HG02938 (cell line): ENCODE measurements around the gene TAPT1.
A peak's percentile ranks its signal among the peaks of the same experiment; 100 is the strongest.
"Not testable (repeated sequence)": the region's sequence is repeated elsewhere in the genome, so short reads cannot be mapped to it uniquely, and the experiment has no call there.

Experiments used
- ATAC-seq: cut with Tn5 transposase; IDR thresholded peaks from one replicate; pipeline ENCODE4 v1.9.1; 2021; ENCODE audit warnings: mild to moderate bottlenecking, moderate library complexity; ENCODE audit not compliant: unreplicated experiment

TAPT1 gene

GRCh38 chr4:16225863-16226815, at the start of gene TAPT1:
TSS of gene TAPT1 (minus strand) at chr4:16226471. CDS start at chr4:16226457, 14 bp downstream.
- peak; percentile 61 for ATAC-seq

GRCh38 chr4:16271411-16271810, 45.1 kb upstream of the TAPT1 start:
- ATAC-seq = no peak

DNA sequence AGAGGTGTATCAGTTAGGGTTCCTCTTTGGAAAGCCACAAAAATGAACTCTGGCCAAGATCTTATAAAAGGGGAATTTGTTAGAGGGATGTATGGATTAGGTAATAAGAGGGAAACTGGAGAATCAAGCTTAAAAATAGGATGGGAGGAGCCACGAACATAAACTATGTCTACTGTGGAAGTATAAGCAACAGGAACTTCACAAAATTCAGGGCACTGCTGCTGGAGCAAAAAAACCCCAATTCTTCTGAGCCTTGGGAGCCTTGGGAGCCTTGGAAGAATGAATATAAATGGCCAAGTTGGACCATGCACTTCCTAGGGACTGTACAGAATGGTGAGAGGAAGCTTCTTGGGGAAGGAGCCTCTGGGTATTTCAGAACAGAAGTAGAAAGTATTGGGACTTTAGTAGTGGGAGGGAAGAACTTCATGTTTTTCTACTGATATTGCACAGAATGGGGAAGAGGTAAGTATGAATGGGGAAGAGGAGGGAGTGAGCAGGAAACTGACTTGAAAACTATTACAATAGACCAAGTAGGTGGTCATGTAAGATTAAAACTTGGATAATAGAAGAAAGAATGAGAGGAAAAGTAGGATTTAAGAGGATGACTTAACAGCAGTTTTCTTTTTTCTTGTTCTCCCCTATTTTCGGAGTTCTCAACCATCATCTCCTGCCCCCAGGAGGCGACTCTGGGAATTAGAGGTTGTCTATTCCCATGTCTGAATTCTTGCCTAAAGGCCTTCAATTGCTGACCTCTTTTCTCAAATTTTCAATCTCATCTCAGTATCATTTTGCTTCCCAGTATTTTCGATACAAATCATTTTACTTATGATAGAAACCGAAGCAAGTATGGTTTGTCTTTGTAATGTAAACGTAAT, 44.4 kb upstream of the TAPT1 start:
- ATAC-seq = no peak

GRCh38 chr4:16269742-16270453, 43.6 kb upstream of the TAPT1 start:
- ATAC-seq = not testable (repeated sequence)

- ATAC-seq = no peak
Measured at GRCh38 chr4:16269240-16269639, 43.0 kb upstream of the TAPT1 start.

DNA sequence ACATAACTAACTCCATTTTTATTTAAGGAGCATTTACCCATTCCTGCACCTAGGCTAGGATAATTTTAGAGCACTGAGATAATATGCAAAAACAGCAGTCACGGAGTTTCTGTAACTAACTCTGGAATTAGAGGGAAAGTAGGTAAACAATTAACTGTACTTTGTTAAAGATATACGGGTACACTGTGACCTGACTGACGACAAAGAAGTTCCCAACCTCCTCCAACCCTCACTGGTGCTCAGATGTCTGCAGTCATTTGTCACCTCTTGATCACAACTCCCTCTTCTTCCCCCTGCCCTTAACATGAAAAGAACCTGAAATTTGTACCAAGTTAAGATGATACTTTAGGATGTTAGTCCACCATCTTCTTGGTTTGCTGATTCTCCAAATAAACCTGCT, 42.0 kb upstream of the TAPT1 start:
- no peak for ATAC-seq

- ATAC-seq = no peak
Measured at GRCh38 chr4:16267639-16268038, 41.4 kb upstream of the TAPT1 start.

- ATAC-seq = no peak
Measured at GRCh38 chr4:16265820-16266219, 39.5 kb upstream of the TAPT1 start.

DNA sequence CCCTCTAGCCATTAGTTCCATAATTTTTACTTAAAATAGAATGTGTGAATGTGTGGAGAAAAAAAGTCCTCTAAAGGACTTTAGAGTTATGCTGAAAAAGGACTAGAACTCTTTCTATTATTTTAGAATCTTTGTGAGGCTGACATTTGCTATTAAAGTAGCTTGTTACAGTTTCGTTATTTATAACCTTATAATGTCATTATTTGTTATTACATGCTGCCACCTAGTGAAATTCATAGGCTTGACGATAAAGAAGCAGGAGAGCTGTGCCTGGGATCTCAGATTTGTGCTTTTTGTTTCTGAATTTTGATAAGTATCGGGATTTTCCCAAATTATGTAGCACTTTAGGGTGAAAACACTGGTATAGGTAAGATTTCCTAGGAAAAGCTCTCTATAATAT, 38.5 kb upstream of the TAPT1 start:
- no peak for ATAC-seq

DNA sequence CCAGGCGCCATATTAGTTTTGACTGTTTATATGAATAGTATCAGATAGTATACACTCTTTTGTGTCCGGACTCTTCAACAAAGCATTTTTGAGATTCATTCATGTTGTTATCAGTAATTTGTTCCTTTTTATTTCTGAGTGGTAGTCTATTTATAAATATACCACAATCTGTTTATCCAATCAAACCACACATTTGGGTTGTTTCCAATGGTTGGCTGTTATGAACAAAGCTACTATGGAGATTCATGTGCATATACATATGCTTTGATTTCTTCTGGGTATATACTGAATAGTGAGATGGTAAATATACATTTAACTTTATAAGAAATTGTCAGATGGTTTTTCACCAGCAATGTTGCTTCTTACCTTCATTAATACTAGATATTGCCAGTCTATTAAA, 36.8 kb upstream of the TAPT1 start:
- no peak for ATAC-seq

DNA sequence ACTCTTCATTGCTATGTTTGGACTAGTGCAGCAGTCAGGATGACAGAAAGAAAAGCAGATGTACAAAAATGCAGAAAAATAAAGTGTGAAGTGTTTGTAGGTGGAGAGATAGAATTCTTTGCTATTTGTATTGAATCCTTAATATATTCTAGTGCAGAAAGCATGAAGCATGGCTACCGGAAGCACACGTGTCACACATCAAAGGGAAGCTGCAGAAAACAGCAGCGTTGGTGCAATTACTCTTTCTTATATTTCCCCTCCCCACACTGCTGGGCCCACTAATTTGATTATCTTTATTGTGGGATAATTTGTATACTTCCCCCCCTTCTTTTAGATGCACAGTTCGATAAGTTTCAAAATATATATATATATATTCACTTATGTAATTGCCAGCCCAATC, 35.9 kb upstream of the TAPT1 start:
- ATAC-seq = no peak

- ATAC-seq = no peak
Measured at GRCh38 chr4:16261313-16261878, 35.1 kb upstream of the TAPT1 start.

GRCh38 chr4:16259889-16260246, 33.6 kb upstream of the TAPT1 start:
- no peak for ATAC-seq

DNA sequence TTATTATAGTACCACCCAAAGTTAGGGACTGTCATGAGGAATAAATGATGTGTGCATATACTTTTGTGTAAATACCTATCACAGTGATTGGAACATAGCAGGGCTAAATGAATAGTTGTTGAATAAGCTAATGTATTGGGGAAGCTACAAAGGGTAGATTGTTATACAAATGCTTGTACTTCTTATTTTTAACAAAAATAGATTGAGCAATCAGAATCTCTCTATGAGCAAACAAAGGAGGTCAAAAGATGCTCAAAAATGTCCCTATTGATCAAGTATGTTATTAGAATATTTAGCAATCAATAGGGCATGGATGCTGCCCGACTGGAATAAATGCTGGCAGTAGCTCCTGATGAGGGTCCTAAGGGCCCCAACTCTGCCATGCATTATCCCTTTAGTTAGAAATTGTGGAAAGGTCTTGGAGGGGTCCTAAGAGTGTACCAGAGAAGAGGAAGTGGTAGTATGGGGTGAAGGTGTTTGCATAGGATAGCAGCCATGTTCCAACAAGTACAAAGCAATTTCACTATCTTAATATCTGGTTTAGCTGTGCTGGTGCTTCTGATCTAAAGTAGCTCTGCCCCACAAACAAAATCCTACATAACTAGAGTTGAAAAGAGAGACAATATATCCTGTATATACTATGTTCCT, 33.1 kb upstream of the TAPT1 start:
- ATAC-seq = no peak

- no peak for ATAC-seq
Measured at GRCh38 chr4:16257611-16258010, 31.3 kb upstream of the TAPT1 start.

GRCh38 chr4:16256343-16256742, 30.1 kb upstream of the TAPT1 start:
- ATAC-seq = no peak

GRCh38 chr4:16255730-16256129, 29.5 kb upstream of the TAPT1 start:
- ATAC-seq = no peak

DNA sequence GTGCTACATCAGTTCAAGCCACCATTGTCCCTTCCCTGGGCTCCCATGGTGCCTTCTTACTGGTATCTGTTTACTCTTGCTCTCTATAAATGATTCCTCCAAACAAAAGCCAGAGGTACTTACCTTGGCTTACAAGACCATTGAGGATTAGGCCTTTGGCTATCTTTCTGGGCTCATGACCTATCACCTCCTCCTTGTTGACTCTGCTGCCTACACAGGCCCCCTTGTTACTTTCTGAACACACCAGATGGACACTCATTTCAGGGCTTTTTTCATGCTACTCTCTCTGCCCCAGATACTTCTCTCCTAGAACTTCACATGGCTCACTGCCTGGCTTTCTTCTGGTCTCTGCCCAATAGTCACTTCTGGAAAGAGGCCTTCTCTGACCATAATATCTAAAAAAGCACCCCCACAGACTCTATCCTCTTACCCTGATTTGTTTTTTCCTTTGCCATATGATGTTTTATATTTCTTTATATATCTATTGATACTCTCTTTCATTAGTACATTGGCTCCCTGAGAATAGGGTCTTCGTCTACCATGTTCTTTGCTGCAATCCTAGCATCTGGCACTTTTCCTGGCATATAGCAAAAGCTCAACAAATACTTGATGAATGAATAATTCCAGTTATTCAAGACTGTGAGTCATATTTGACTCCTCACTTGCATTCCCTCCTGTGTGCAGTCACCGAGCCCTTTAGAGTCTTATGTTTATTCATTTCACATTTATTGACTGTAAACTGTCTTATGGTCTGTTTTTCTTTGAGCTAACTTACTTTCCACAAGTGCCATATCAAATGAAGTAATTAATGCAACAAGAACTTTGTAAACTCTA, 27.1 kb upstream of the TAPT1 start:
- no peak for ATAC-seq

DNA sequence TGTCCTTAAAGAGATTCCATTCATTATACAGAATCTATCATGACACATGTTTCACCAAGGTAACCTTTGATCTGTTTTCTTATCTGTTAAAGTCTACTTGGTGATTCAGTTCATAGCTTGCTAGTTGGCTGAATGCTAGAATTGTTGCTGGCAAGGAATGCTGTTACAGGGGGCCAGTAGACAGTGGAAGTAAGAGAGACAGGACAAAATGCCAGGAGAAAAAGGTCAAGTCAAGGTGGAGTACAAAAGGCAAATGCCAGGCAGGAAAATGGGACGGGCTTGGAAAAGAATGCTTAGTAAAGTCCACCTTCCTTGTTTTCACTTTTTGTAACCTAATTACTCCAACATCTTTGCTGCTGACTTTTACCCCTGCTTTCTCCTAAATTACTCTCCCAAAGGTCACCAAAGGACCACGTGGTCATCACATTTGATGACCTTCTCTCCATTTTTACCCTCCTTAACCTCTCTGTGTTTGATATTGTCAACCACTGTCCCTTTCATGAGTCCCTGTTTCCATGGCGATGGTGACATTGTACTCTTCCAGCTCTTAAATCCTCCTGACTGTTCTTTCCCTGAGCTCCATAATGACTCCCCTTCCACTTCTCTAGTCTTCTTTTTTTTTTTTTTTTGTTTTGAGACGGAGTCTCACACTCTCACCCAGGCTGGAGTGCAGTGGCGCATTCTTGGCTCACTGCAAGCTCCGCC, 24.5 kb upstream of the TAPT1 start:
- no peak for ATAC-seq
